ENCODE data around the gene KCTD19.
A peak's percentile ranks its signal among the peaks of the same experiment; 100 is the strongest.

The KCTD19 gene

DNA sequence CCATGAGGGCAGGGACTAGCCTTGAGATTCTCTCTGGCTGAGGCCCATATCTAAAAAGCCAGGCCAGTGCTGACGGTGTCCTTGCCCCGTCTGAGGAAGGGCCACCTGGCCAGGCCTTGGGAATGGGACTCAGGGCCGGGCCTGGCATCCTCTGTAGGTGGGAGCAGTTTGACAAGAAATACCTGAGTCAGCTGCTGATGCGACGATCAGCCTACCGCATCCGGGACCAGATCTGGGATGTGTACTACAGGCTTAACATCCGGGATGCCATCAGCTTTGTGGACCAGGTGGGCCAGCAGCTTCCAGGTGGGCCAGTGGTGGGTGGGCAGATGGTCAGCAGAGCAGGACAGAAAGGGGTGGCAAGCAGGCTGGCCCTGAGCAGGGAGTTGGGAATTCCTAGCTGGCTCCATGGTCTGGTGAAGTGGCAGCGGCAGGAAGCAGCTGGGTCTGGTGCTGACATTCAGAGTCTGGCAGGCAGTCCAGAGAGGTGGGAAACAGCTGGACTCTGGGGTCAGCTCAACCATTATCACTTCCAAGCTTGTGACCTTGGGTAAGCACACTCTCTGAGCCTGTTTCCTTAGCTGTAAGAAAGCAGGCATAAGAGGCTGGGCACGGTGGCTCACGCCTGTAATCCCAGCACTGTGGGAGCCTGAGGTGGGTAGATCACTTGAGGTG, 68.2 kb downstream of the KCTD19 start:
- DNase-seq (ENCODE audit: low spot score) = no peak

DNA sequence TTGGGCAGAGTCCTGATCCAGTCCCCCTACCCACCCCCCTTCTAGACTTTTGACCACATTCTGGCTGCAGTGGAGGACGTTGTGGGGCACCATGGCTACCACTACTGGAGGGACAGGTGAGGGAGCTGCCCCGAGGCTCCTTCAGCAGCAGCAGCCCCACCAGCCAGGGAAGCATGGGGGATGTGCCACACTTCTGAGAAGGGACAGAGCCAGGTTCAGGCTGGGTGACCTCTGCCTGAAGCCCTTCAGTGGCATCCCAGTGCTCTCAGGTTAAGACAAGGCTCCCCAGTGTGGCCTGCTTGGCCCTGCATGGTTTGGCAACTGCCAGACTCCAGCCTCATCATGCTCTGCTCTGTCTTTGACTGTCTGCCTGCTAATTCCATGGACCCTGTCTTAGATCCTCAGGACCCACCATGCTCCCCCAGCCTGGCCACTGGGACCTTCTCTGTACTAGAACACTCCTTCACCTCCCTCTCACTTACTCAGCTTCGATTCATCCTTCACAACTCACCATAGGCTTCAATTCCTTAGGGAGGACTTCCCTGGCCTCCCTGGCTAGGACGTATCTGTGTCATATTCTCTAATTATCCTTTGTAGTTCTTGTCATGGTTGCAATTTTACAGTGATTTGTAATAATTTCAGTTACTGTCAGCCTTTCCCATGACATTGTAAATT, 68.9 kb downstream of the KCTD19 start:
- no peak for DNase-seq (ENCODE audit: low spot score)

DNA sequence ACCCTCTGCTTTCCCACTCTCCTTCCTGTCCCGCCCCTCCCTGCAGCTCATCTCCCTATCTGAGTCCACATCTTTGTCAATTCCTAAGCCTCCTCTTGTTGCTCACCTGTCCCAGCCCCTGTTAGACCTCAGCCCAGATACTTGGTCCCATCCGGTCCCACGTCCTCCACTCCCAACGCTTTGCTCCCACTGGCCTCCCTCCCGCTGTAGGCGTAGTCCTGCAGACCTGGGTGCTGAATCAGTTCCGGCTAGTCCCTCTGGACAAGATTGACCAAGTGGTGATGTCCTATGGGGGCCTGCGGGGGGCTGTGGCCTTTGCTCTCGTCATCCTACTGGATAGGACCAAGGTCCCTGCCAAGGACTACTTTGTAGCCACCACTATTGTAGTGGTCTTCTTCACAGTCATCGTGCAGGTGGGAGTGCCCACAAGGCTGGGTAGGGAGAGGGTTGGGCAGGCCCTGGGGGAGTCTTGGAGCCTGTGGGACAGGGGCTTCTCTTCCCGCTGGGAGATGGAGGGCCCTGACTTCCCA, 69.8 kb downstream of the KCTD19 start:
- no peak for DNase-seq (ENCODE audit: low spot score)

DNA sequence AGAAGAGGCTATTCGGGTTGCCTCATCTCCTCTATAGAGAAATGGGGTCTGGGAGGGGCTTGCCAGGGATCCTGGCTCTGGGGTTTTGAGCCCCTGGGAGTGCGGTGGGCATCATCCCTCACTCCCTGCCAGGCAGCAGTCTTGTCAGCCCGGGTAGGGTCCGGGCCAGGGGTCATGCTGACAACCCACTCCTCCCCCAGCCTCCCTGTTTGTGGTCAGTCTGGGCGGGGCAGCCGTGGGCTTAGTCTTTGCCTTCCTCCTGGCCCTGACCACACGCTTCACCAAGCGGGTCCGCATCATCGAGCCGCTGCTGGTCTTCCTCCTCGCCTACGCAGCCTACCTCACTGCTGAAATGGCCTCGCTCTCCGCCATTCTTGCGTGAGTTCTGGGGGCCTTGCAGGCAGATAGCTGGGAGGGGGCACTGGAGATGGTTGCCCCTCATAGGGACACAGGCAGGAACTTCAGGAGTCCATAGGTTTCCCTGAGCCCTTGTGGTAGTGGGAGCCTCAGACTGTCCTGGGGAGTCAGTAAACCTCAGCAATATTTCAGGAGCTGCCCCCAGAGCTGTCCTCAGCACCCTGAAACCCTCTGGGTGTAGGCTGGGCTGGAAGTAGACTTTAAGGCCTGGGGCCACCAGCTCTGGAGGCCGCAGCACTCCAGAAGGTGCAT, 70.9 kb downstream of the KCTD19 start:
- no peak for DNase-seq (ENCODE audit: low spot score)

DNA sequence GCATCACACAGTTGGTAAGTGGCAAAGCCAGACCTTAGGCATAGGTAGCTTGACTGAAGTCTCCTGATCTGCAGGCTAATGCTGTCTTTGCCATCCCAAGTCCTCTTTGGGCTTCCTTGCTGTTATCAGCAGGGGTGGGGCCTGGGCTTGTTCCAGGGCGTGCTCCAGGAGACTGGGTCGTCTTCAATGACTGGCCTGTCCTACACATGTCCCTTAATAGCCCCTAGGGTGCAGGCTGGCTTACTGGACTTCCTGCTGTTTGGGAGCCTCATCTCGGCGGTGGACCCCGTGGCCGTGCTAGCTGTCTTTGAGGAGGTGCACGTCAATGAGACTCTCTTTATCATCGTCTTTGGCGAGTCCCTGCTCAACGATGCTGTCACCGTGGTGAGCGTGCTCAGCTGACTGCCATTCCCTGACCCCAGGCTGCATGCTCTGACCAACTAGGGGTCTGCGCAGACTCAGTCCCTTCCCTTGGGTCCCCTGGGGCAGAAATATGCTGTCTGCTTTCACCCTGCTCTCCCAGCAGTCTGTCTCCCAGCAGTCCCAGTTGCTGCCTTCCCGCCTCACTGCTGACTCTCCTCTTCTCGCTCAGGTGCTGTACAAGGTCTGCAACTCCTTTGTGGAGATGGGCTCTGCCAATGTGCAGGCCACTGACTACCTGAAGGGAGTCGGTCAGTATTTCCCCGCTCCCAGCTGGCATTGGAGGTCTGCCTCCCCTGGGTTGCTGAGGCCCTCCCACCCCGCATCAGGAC, 71.6 kb downstream of the KCTD19 start:
- DNase-seq (ENCODE audit: low spot score) = no peak

DNA sequence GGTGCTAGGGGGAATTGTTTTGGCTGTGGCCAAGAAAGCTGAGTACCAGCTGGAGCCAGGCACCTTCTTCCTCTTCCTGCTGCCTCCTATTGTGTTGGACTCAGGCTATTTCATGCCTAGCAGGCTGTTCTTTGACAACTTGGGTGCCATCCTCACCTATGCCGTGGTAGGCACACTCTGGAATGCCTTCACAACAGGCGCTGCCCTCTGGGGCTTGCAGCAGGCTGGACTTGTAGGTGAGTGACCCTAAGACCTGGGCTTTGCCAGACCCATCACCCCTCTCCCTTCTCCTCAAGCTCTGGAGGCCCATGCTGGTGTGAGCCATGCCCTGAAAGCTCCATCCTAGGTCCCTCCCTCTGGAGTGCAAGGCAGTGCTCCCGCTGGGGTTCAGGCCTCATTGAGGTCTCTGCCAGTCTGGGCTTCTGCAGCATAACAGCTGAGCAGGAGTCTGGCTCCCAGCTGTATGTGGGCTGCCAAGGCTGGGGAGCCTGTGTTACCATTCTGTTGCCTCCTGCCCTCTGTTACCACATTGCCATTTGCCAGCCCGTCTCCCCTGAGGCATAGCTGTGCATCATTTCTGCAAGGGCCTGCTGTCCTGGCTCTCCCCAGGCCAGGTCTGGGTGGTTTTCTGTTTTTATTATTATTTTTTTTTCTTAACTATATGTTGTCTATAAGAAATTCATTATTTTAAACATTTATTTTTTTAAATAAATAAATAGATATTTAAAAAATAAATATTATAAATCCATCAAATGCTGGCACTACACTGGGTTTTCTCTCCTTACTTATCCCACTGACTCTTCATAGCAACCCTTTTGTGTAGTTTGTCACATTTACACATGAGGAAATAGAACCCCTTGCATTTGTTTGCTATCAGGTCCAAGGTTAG, 73.7 kb downstream of the KCTD19 start:
- DNase-seq (ENCODE audit: low spot score) = no peak

DNA sequence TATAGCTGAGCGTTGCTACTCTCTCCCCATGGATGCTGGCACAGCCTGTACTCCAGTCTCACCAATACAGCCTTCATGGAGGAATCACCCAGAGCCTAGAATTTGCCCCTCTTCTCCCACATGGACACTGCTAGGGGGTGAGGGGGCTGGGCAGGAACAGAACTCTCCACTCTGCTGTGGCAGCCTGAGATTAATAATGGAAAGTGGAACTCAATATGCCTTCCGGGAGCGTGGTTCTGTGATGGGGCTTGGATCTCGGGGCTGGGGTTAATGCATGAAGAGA, 76.6 kb downstream of the KCTD19 start:
- DNase-seq (ENCODE audit: low spot score) = no peak

DNA sequence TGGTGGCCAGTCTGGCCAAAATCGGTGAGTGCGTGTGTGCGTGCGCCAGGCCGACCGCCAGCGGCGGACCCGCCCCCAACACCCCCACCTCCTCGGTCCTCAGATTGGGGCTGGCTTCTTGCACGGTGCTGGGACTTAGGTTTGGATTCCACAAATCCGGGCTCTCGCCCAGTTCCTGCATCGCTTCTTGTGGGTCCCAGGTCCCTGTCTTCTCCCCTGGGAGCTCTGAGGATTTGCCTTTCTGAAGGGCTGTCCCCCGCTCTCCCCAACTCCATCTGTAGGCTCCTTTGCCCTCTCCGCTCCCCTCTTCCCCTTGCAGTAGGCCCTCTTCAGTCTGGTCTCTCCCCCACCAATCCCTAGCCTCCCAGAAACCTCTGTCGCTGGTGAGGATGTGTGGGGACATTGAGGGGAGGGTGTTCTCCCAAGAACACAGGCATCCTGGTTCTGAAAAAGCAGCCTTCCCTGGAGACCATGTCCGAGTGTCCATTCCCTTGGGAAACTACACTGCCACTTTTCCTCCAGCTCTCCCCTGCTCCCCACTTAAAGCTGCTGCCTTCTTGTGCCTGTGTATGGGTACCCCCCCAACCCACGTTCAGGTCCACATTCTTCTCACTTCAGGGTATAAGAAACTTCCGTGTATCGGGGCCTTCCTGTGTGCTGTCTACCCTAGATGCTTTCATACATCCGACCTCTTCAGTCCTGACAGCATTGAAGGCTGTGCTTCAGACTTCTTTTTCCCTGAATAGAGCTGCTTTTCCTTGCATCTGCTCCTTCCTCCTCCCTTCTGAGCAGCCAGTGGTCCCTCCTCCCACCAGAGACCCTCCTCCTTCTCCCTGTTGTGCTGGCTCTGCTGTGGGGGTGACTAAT, 77.1 kb downstream of the KCTD19 start:
- no peak for DNase-seq (ENCODE audit: low spot score)

DNA sequence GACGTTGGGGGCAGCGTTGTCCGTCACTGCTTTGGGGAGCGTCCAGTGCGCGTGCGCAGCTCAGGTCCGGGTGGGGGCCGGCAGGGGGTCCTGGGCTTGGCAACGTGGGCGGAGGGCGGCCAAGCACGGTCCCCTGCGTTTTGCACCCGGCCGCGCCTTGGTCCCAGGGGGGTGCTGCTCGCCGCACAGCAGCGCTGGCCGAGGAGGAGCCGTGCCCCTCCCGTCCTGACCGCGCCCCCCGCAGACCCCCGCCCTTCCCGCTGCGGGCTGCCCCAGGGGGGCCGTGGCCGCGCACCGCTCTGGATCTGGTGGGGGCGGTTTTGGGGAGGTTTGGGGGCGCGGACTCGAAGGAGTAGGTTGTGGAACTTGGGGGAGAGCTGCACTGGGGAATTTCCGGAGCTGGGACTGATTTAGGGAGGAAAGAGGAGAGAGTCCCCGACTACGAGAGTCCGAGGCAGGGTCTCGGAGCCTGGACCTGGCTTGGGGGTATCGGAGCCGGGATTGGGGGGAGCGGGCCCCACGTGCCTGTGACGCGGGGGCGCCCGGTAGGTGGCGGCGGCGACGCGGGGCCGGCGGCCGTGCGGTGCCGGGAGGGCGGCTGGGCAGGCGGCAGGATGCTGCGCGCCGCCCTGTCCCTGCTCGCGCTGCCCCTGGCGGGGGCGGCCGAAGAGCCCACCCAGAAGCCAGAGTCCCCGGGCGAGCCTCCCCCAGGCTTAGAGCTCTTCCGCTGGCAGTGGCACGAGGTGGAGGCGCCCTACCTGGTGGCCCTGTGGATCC, 78.0 kb downstream of the KCTD19 start, which contains the start of gene SLC9A5:
Gene SLC9A5 (plus strand): TSS at position 579 of the 777 bp plus-strand sequence. CDS start 36 bp downstream, at position 615.
- no peak for DNase-seq (ENCODE audit: low spot score)

DNA sequence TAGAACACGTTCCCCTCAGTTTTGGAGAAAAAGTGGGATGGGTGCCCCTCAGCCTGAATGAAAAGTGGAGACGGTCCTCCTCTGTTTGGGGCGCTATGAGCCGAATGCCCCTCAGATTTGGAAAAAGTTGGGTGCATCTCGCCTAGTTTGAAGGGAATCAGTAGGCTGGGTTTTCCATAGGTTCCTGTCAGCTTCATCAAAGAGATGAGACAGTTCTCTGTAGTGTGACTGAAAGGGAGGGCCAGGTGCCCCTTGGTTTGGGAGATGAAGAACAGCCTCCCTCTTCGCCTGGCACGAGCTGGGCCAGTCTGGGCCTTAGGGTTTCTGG, 78.5 kb downstream of the KCTD19 start:
- no peak for DNase-seq (ENCODE audit: low spot score)

DNA sequence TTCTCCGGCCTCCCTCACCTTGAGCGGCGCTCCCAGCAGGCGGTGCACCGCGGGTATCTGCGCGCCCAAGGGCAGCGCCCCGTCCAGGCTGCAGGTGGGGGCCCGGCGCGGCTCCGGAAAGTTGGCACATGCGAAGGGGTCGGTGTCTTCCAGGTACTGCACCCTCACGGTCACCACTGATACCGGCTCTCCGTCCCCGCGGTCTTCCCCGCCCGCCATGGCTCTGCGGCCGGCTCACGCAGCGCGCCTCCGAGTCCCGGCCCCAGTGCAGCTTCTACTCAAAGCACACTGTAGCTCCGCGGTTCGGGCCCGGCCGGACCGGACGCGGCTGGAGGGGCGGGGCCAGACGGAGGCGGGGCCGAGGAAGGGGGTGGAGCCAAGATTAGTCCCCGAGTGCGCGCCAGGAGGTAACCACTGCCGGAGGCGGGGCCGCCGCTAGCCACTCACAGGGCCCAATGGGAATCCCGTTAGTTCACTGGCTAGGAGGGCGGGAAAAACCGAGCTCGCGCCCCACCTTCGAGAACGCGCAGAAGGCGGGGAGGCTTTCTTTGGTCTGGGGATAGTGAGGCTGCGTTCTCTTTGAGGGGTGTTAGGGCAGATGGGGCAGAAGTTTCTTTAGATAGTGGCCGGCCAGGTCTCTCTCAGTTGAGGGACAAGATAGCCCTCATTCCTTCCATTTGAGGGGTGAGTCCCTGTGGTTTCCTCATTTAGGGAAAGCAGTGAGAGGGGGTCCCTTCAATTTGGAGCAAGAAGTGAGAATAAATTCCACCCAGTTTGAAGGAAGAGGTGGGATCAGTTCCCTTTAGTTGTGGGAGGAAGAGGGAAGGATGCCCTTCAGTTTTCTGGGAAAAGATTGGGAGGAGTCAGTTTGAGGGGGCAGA, 79.1 kb downstream of the KCTD19 start, which contains the start of gene FHOD1:
Gene FHOD1 (minus strand): TSS at position 290 of the 881 bp plus-strand sequence. CDS start 71 bp downstream, at position 219.
- DNase-seq (ENCODE audit: low spot score) = peak; percentile 85

DNA sequence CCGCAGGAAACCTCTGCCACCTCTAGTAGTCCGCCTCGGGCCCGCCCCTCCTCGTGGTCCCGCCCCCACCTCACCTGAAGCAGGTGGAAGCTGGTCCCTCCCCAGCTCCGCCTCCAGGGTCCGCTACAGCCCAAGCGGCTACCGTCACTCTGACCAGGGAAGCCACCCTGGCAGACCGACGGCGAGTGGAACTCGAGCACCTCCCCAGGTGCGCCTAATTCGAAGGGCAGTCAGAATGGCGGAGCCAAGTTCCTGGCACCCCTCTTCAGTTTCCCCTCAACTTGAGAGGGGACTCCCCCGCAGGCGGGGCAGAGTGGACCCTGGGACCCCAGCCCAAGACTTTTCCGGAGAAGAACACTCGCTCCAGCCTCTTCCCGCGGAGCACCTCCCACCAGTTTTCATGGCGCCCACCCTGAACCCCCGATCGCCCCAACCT, 79.8 kb downstream of the KCTD19 start:
- peak; percentile 61 for DNase-seq (ENCODE audit: low spot score)

DNA sequence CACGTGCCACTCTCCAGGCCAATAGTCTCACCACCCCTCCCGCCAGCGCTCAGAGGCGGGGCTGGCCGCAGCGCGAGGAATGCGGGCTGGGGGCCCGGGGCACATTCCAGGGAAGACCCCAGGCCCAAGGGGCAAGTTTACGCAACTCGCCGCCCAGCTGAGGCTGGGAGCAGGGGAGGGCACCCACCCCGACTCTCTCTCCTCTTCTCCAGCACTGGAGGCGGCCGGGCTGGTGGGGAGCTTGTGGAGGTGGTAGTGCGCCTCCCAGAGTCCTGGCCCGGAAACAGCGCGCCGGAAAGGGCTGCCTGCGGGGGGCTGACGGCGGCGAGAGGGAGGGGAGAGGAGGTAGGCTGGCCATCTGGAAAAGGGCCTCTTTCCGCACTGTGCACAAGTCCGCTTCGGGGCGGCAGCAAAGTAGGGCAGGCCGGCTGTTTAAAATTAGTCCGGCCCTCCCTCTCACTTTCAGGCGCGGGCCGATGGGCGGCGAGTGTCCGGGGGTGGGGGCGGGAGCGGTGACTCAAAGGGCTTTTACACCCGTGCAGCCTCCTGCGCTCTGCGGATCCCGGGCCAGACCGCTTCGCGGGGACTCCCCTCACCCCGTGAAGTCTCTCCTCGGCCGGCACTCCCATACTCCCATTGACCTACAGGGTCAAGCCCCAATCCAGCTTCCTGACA, 80.3 kb downstream of the KCTD19 start:
- DNase-seq (ENCODE audit: low spot score) = peak; percentile 68

DNA sequence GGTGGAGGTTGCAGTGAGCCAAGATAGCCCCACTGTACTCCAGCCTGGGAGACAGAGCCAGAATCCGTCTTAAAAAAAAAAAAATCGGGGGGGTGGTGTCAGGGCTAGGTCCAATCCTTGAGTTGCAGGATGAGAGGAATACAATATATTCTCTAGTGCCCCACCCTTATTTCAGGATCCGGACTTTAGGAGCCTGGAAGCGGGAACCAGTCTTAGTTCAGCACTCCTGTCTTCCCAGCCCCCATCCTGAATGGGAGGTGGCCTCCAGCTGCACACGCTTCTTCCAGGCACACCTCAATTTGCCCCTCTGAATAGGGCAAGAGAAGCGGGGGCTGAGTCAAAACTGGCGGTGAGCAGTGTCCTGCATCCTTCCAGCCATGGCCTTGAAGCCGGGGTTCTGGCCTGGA, 80.9 kb downstream of the KCTD19 start:
- no peak for DNase-seq (ENCODE audit: low spot score)

DNA sequence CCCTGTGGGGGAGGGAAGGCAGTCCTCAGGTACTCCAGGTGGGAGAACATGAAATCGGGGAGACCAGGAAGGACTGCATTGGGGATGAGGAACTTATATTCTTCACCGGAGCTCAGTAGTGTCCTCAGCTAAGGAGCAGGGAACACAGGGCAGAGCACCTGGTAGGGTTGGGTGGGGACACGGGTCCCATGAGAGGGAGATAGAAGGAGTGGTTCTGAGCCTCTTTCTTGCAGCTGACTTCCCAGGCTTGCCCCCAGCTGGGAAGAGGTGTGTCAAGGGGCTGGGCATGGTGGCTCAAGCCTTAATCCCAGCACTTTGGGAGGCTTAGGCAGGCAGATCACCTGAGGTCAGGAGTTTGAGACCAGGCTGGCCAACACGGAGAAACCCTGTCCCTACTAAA, 81.4 kb downstream of the KCTD19 start:
- no peak for DNase-seq (ENCODE audit: low spot score)

DNA sequence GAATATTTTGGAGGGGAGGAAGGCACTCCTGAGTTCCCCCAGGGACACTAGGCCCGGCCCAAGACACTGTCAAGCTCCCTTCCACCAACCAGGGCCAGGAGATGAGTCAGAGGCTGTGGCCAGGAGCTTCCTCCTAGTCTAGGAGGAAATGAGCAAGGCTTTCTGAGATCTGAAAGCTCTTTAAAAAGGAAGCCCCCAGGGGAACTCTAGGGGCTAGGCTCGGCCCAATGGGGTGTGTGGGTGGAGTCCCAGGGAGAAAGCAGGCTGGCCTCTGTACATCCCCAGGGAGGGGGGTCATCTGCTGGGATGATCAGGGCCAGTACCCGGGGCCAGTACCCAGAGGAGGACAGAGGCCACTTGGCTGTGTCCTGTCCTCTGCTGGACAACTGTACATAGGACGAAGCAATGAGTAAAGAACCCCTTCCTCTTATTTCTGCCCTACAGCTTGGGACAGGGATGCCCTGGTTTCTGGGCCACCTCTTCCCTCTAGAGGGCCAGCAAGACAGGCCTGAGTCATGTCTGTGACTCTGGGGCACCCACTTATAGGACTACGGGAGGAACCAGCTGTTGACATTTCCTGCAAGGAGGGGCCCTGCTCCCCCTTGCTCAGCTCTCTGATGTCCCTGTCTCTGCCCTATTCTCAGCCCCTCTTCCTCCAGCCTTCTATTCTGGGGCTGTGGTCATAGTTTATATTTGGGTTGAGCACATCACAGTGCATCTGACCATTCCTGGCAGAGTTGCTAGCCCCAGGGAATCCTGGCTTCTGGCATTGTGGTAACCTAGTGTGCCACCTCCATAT, 82.0 kb downstream of the KCTD19 start:
- DNase-seq (ENCODE audit: low spot score) = no peak

DNA sequence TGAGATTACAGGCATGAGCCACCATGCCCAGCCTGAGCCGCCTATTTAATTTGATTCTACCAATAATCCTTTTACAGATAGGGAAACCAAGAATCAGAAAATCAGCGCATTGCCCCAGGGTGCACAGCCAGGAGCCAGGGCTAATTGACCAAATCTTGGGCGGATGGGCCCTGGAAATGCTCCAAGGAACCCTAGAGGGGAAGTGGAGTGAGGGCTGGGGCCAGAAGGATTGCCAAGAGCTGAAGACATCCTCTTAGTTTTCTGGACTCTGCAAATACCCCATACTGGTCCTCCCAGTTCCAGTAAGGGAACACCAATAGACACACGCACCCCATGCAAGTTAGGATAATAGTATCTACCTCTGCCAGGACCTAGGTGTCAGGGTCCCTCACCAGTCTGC, 83.1 kb downstream of the KCTD19 start:
- no peak for DNase-seq (ENCODE audit: low spot score)
